ENCODE results near the gene HADH.
"Not testable (repeated sequence)": the region's sequence is repeated elsewhere in the genome, so short reads cannot be mapped to it uniquely, and the experiment has no call there.

HADH gene

DNA sequence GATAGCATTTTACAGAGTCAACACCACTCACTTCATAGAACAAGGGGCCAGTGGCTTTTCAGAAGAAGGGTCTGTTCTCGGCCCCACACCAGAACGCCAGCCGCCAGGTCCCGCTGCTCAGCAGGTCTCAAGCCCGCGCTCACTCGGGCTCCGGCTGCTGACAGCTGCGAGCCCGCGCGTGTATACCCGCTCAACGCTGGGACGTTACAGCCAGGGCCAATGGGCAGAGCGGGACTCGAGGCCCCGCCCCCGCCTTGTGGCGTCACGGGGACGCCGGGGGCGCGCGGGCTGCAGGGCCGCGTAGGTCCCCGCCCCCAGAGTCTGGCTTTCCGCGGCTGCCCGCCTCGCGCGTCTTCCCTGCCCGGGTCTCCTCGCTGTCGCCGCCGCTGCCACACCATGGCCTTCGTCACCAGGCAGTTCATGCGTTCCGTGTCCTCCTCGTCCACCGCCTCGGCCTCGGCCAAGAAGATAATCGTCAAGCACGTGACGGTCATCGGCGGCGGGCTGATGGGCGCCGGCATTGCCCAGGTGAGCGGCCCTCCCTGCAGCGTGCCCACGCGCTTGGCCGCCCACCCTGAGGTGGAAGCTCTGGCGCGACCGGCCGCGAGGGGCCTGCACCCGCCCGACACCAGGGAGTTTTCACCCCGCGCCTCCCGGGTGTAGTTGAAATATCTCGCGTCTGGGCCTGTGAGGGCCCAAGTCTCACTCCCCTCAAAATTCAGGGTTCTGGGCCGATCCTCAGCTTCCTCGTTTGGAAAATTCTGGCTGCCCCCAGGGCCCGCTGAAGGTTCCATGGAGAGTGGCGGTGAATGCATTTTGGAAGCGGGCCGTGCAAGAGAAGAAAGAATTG lies at the start of gene HADH:
TSS of gene HADH (plus strand) at position 353 of the 850 bp plus-strand sequence. CDS start at position 397, 44 bp downstream.
- peak; percentile 96 for DNase-seq (ENCODE audit: low spot score)

DNA sequence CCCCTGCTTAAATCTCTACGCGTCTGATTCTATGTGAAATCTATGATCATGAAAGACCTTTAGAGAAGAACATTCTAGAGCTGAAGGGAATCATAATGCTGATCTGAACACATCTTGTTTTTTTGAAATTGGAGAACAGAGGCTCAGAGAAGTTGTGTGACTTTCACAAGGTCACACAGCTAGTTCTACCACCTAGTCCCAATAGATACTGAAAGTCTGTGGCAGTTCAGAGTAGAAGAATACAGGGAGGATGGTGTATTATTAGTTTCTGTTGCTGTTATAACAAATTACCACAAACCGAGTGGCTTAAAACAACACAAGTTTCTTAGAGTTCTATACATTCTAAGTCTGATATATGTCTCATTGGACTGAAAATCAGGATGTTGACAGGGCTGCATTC lies 43.9 kb upstream of the HADH start:
- no peak for DNase-seq (ENCODE audit: low spot score)

DNA sequence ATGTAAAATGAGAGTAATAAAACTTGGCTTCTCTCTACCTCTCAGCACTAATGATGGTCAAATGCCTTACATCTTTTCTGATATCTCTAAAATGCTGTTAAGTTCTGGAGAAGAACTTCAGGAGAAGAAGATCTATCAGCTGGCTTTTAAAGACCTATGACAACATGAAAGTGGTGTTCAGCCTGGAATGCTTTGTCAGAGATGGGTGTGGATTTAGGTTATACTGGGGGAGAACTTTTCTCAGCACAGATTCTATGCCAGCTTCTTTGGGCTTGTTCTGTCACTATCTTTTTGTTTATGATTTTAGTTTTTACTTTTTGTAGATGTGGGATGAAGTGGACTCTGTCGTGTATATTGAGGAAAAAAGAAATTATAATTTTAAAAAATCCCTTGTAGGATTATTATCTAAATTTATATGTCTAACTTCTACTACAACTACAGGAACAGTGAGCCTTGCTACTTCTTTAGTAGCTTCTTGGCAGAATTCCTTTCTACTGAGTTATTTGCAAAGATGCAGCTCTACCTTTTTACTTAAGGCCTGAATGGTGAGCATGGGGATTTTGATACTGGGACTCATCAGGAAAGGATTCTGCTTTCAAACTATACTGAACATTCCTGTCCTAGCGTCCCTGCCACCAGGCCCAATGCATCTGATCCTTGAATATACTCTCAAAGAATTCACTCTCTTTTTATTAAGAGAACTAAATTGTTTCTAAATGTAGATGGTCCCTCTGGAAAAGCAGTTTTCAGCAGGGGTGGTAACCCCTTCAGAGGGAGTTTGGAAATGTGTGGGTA lies 38.7 kb upstream of the HADH start:
- no peak for DNase-seq (ENCODE audit: low spot score)

DNA sequence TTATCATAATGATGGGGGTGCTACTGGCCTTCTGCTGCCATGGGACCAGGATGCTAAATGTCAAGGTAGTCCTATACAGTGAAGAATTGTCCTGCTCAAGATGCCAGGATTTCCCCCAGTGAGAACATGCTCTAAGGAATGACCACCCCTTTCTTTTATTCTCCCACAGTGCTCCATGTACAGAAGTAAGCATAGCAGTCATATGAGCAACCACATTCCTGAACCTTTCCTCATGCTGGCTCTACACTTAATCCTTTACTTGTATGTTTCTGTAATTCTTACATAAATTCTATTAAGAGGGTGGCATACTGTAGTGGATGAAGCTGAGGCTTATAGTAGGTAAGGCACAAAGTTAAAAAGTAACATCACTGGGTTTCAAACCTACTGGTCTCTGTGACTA lies 38.1 kb upstream of the HADH start:
- no peak for DNase-seq (ENCODE audit: low spot score)

DNA sequence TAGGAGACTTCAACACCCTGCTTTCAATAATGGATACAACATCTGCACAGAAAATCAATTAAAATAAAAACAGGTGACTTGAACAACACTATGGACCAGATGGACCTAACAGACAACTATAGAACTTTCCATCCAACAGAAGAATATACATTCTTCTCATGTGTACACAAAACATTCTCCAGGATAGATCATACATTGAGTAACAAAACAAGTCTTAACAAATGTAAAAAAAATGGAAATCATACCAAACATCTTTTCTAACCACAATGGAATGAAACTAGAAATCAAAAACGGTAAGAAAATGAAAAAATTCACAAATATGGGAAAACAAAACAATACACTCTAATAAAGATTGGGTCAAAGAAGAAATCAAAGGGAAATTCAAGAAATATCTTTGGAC lies 33.7 kb upstream of the HADH start:
- DNase-seq (ENCODE audit: low spot score), result no peak

DNA sequence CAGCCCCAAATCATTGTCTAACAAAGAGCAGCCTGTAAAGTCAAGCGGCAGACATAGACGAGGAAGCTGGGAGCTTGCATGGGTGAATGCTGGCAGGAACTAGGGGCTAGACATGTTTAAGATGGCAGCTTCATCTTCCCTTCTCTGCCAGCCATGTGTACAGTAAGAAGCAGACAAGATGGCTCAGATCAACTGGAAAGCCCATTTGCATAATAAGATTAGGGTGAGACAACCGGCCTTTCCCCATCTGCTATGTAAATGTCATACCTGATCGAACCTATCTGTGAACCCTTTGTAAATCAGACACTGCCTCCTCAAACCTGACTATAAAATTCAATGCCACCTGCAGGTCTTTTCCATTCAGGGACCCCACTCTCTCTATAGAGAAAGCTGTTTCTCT lies 22.8 kb upstream of the HADH start:
- no peak for DNase-seq (ENCODE audit: low spot score)

DNA sequence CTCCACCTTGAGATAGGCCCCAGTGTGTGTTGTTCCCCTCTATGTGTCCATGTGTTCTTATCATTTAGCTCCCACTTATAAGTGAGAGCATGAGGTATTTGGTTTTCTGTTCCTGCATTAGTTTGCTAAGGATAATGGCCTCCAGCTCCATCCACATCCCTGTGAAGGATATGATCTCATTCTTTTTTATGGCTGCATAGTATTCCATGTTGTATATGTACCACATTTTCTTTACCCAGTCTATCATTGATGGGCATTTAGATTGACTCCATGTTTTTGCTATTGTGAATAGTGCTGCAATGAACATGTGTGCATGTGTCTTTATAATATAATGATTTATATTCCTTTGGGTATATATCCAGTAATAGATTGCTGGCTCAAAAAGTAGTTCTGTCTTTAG lies 22.2 kb upstream of the HADH start:
- not testable (repeated sequence) for DNase-seq (ENCODE audit: low spot score)

DNA sequence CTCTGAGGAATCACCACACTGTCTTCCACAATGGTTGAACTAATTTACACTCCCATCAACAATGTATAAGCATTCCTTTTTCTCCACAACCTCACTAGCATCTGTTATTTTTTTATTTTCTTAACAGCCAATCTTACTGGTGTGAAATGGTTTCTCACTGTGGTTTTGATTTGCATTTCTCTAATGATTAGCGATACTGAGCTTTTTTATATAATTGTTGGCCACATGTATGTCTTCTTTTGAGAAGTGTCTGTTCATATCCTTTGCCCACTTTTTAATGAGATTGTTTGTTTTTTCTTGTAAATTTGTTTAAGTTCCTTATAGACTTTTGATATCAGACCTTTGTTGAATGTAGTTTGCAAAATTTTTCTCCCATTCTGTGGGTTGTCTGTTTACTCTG lies 21.8 kb upstream of the HADH start:
- DNase-seq (ENCODE audit: low spot score), result not testable (repeated sequence)

DNA sequence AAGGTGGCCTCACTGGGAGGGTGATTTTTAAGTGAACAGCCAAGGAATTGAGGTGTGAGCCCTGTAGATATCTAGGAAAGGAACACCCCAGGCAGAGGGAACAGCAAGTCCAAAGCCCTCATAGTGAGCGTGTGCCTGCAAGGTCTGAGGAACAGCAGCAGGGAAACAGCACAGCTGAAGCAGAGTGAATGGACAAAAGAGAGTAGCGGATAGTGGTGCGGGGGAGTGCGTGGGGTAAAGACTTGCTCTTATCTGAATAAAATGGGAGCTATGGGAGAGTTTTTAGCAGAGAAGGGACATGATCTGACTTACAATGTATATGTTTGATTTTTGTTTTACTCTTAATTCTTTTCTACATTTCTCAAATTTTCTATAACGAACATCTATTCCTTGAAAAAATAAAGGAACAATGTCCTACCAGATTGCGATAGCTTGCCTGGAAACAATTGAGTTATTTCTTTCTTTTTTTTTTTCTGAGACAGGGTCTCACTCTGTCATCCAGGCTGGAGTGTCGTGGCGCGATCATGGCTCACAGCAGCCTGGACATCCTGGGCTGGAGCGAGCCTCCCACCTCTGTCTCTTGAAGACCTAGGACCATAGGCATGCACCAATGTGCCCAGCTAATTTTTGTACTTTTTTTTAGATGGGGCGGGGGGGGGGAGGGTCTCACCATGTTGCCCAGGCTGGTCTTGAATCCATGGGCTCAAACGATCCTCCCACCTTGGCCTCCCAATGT lies 19.5 kb upstream of the HADH start:
- no peak for DNase-seq (ENCODE audit: low spot score)

DNA sequence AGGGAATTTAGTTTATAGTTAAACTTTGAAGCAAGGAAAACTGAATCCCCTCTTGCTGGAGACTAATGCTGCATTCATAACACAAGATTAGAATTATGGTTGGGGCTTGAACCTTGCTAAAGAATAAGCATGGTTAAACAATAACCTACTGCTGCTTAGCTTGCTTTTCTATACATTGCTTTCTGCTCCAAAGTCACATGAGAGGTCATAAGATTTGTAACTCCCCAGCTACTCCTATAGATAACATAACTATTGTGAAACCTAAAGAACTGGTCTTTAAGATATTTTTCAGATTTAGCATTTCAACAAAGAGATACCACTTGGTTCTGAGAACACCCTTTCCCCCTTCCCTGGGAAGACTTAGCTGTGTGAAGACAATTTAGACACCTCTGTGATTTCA lies 17.1 kb upstream of the HADH start:
- DNase-seq (ENCODE audit: low spot score), result no peak

DNA sequence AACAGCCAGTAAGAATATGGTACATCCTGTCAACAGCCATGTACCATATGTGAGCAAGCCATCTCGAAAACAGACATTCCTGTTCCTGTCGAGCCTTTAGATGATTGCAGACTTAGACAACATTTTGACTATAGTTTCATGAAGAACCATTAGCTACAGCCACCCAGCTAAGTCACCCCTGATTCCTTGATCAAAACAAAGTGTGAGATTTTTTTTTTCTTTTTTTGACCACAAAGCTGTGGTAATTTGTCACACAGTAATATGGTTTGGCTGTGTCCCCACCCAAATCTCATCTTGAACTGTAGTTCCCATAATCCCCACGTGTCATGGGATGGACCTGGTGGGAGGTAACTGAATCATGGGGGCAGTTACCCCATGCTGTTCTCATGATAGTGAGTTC lies 15.2 kb upstream of the HADH start:
- DNase-seq (ENCODE audit: low spot score), result no peak

DNA sequence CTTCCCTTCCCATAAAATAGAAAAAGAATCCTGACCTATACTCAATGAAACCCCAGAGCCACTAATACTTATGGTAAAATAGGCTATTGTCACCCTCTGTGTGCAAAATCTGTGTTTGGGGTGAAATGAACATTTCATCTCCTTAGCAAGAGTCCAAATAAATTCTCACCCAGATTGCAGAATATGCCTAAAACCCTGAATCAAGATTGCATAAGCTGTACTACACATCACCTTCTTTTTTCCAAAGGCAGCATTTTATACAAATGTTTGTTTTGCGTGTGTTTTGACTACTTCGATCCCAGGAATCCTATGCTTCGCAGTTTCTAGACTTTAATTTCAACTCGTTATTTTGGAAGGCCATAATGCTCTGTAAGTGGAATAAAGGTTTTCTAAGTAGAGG lies 12.2 kb upstream of the HADH start:
- no peak for DNase-seq (ENCODE audit: low spot score)

DNA sequence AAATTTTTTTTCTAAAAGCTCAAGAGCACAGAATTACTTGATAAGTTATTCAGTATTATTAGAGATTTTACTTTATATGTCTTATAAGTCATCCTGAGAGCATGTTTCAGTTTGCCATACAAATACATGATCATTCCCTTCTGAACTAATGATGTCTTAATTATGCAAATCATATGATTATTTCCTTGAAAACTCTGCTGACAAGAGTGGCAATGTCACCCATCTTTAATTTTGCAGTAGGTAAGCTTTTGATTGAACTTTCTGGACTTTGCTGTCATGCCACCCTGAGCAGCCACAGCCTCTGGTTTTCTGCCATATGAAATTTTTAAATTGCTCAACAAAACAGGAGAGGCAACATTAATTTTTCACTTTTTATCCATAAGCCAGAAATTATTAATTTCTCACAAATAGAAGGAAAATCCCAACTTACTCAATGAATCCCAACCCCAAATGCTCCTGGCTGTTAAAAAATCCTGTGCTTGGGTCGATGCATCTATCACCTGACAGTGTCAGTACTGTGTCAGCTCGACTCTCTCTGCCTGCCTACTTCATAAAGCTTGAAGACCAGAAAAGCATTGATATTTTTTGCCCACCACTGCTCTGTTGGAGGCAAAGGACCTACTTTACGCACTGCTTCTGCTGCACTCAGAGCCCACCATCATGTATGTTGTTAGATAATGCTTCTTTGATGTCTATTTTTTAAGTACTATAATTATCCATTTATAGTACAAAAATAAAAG lies 11.6 kb upstream of the HADH start:
- no peak for DNase-seq (ENCODE audit: low spot score)

DNA sequence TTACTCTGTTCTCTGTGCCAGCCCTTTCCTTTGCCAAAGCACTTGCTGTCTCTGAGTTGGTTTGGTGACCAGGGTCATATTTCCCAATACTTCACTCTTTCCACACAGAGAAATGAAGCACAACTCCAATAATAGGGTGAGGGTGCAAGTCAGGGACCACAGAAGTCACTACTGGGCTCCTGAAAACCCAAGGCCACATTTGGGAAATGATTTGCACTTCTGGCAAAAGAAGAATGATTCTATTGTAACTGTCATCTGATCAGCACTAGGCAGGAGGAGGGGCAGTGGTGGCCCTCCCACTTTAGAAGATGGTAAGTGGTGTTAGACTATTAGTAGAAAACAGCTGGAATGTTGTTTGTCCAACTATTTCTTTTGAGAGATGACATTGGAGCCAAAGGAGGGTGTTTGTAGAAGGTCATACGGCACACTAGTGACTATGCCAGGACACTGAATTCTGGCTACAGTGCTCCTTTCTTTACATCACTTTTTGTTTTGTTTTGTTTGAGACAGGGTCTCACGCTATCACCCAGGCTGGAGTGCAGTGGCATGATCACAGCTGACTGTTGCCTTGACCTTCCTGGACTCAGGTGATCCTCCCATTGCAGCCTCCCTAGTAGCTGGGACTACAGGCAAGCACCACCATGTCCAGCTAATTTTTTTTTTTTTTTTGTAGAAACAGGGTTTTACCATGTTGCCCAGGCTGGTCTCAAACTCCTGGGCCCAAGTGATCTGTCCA lies 10.8 kb upstream of the HADH start:
- DNase-seq (ENCODE audit: low spot score), result no peak

DNA sequence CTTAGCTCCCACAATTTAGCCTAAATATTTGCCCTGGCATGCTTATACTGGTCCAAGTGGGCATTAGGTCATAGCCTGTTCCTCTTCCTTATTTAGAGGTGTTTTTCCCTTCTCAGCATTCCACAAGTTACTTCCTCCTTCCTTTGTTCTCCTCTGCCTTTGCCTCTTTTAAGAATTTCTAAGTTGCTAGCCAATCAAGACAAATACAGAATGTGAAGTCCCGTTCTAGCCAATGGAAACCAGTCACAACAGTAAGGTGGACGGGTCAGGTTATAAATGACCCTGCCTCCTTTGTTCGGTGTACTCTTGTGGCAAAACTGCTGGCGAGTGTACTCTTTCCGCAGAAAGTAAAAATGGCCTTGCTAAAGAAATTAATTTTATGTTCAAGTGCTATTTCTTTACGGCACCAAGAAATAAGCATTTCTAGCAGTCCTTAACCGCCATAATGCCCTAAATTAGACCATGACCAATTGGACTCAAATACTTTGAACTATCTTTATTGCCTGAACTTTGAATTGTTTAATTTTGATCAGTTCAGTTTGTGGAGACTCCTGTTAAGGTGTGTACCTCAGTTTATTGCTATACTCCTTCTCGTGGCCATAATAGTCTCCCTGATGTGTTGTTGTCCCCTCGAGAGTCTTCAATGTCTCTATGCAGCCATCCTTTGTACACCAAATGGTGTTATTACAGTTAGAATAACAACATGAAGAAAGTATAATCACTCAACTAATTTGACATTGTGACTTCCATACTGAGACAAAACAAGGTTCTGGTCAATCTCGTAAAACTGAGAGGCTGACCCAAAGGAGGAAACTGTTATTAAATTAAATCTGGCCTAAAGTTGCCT lies 1.6 kb upstream of the HADH start:
- DNase-seq (ENCODE audit: low spot score), result no peak

DNA sequence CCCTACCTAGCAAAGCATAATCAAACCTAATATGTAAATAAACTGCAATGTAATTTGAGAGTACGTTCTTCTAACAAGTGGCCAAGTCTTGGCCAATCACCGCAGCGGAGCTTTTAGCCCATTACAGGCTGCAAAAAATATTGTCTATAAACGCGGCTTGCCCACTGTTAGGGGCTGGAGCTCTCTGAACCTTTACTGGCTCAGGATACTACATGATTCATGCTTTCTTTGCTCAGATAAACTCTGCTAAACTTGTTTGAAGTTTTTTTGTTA lies 990 bp upstream of the HADH start:
- DNase-seq (ENCODE audit: low spot score), result no peak

DNA sequence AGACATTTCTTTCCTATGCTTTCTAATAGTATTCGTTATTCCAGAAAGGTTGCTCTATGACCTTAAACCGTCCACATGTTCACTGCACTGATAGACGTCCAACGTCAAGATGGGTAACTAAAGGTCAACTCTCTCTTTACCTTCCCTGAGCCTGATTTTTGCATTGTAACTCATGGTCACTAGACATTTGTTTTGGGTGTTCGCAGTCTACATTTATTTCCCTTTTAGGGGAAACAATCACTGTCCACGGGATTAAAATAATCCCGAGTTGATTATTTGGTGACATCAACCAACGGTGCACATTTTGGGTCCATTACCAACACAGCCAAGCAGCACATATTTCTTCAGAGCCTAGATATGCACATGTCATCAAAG lies 540 bp upstream of the HADH start:
- DNase-seq (ENCODE audit: low spot score), result no peak

DNA sequence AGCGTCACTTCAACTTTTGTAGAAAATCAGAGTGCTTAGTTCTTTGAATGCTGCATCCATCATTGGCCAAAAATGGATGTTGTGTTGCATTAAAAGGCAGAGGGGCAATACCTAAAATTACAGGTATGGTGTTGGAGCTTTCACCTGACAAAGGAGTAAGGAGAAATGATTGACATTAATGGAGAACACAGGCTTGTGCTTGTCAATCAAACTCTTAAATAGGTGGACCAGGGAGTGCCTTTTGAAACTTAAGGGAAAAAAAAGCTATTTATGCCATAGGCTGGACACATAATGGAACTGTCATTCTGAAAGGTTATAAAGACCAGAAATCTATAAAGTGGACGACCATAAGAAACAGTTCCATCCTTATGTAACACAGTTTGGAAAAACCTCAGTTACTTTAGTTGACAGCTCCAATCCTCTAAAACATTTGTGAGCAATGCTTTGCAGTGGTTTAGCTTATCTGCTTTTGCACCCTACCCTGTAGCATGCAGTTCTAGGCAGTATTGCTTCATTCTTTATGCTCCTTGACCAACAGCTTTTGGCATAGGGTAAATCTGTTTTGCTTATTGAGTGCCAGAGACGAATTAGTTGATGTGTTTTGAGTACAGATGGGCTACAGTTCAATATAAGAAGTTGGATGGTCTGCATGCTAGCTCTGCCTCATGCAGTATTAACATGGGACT lies 2.4 kb downstream of the HADH start:
- DNase-seq (ENCODE audit: low spot score), result peak; percentile 44

DNA sequence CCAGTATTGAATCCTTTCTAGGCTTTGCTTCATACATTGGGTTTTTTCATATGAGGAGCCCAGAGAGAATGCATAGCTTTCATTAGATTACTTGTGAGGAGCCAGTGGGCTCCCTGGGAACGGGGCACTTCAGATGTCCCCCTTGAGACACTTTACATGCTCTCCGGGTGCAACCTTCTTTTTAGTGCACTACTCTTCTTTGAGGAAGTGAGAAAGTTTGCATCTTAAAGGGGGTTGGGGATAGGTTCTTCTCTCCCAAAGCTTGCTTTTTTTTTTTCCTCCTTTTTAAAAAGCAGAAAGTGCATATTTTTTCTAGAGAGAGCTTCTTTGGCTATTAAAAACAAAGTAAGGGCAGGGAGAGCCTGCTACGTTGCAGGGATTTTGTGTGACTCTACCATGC lies 4.3 kb downstream of the HADH start:
- DNase-seq (ENCODE audit: low spot score), result peak; percentile 75

DNA sequence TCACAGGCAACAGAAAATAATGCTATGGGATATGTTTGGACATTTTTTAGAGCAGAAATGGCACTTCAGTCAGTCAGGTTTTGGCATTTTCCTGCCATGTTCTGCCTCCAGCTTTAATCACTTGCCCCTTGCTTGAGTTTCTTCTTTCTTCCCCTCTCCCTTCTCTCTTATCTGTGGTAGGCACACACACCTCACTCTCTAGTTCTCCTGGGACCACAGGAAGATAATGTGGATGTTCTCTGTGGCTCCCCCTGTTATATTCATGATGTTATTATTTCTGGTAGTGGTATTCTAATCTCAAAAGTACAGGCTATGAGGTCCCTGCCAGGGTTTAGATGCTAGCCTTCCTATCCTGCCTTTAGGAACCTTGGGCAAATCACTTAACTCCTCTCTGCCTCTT lies 5.2 kb downstream of the HADH start:
- DNase-seq (ENCODE audit: low spot score), result no peak
